Measurements from ENCODE around the gene MAP3K21. TPM values are rescaled to one million over a fixed set of nuclear protein-coding genes. Genes with fewer than 3 reads are reported as not detected.

The MAP3K21 gene
- total RNA-seq, 4 donors from 2014 or later, result 0.19 to 1.9 (median 1.1) TPM

GRCh38 chr1:233326811-233327650 is 493 bp upstream of the MAP3K21 start:
- no peak for TF ChIP-seq CTCF (IDR thresholded peaks at IDR 0.05; ENCODE audit: low read depth)

- no peak for TF ChIP-seq CTCF (IDR thresholded peaks at IDR 0.05; ENCODE audit: low read depth)
These were observed 808 bp downstream of the MAP3K21 start for GRCh38 chr1:233328142-233328921.

GRCh38 chr1:233331676-233332519 is 4.4 kb downstream of the MAP3K21 start:
- no peak for TF ChIP-seq CTCF (IDR thresholded peaks at IDR 0.05; ENCODE audit: low read depth)

GRCh38 chr1:233333086-233333485 is 5.6 kb downstream of the MAP3K21 start:
- no peak for TF ChIP-seq CTCF (IDR thresholded peaks at IDR 0.05; ENCODE audit: low read depth)

- TF ChIP-seq CTCF (IDR thresholded peaks at IDR 0.05; ENCODE audit: low read depth), result no peak
These were observed 6.6 kb downstream of the MAP3K21 start for GRCh38 chr1:233334092-233334491.

- TF ChIP-seq CTCF (IDR thresholded peaks at IDR 0.05; ENCODE audit: low read depth), result no peak
These were observed 9.3 kb downstream of the MAP3K21 start for GRCh38 chr1:233336554-233337456.

Data from subcutaneous adipose tissue (tissue), 4 donors.